DMS53 treated with DMSO at 0.1 percent for 48 hours (cell line): ENCODE results near the gene TOP2A.

ENCODE experiments used
- DNase-seq: peaks from one replicate; lab custom pipeline; 2025; ENCODE audit not compliant: unreplicated experiment; lab: John Stamatoyannopoulos, UW

TOP2A gene

DNA sequence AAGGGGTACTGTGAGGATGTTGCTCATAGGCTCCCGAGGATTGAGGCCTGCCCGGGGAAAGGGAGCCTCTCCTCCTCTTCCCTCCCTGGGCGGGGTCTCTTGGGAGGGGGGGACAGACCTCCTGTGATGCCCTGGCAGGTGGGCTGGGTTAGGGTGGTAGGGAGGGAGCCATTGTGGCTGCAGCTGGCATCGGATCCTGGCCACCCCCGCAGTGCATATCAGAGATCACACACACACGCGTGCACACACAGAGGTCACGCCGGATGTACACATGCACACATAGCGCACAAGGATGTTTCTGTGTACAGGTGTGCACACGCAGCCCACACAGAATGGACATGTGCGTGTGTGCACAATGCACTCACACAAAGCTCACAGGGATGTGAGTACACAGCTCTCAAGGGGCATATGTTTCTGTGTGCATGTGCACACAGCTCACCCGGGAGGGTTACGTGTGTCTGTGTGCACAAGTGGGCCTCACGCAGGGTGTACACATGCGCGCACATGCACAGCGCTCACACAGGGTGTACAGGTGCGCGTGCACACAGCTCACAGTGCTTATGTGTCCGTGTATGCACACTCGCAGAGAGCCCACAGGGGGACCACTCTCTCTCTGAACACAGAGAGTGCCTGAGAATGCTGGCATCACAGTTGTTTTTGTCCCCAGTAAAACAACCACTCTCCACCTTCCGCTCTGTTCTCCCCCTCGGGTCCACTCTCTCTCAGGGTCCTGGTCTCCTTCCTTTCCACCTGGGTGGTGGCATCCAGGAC lies 55.6 kb downstream of the TOP2A start:
- no peak for DNase-seq

DNA sequence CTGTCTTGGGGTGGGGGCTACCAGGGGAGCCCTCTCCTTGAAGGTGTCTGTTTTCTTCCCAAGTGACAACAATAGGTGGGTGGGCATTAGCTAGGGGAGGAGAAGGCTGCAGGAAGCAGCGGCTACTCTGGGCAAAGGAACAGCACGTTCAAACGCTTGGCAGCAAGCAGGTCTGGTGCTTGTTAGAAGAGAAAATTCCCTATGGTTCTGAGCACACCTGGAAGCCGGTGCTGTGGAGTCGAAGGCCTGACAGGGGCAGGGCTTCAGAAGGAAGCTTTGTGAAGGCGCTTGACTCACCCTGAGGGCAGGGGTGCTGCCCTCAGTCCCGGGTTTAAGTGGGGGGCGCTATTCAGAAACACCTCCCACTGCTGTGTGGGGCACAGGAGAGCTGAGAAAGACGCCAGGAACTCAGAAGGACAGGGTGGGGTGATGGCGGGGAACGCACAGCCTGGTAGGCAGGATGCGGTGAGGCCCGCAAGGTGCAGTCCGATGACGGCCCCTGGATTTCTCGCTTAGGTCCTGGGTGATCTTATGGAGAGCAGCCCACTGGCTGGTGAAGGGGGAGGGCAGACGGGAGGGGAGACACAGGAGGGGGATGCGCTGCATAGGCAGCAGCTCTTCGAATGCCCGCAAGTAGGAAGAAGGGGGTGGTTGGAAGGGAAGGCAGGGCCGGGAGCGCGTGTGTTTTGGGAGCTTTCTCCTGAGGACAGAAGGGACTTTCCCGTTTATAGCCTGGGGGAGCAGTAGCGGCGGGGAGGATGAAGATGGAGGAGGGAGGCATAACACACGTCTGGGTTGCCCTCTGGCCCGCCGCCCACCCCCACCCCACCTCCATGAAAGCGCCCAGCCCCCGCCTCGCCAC lies 56.4 kb downstream of the TOP2A start:
- no peak for DNase-seq

DNA sequence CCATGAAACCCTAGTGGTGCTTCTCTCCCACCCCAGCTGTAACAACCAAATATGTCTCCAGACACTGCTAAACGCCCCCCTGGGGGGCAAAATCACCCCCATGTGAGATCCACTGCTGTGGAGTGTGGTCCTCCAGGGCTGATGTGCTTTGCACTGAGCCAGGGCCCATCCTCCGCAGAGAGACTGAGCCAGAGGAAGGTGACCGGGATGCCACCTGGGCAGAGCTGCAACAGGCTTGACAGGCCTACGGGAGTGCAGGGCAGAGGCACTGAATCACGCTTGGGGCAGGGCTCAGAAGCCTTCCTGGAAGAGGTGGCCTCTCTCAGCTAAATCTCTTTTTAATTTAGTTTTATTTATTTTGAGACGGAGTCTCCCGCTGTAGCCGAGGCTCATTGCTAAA lies 57.6 kb downstream of the TOP2A start:
- no peak for DNase-seq

DNA sequence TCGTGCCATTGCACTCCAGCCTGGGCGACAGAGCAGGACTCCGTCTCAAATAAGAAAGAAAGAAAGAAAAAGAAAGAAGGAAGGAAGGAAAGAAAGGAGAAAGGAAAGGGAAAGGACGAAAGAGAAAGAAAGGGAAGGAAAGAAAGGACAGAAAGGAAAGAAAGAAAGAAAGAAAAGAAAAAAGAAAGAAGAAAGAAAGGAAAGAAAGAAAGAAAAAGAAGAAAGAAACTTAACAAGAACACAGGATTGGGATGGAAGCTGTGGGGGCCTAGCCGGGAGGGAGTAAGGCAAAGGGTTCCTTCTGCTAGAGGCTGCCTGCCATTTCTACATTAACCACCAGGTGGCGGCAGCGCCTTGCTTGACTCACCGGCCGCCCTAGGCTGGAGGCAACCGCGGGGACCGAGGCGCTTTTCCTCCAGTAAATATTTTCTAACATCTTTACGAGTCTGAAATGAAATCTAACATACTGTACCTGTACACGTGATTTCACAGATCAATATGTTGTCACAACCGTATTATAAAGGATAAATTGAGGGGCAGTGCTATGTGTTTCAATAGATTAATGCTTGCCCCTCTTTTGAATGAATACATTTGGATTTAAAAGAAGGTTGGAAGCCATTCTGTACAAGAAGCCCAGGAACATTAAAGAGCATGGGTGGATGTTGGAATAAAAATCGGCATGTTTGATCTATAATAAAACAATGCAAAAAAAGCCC lies 59.2 kb downstream of the TOP2A start:
- peak; percentile 48 for DNase-seq

DNA sequence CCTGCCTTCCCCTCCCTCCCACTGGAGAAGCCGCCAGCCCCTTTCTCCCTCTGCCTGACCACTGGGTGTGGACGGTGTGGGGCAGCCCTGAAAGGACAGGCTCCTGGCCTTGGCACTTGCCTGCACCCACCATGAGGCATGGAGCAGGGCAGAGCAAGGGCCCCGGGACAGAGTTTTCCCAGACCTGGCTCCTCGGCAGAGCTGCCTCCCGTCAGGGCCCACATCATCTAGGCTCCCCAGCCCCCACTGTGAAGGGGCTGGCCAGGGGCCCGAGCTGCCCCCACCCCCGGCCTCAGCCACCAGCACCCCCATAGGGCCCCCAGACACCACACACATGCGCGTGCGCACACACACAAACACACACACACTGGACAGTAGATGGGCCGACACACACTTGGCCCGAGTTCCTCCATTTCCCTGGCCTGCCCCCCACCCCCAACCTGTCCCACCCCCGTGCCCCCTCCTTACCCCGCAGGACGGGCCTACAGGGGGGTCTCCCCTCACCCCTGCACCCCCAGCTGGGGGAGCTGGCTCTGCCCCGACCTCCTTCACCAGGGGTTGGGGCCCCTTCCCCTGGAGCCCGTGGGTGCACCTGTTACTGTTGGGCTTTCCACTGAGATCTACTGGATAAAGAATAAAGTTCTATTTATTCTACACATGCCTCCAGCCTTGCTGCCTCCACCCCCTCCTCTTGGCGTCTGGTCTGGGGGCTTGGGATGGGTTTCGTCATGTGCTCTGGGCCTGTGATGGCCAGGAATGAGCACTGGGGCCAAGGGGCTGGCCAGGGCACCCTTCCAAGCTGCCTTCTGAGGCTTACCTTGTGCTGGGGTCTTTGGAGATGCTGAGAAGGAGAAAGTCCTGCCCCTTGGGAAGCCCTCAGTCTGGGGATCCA lies 60.5 kb downstream of the TOP2A start:
- DNase-seq = no peak

DNA sequence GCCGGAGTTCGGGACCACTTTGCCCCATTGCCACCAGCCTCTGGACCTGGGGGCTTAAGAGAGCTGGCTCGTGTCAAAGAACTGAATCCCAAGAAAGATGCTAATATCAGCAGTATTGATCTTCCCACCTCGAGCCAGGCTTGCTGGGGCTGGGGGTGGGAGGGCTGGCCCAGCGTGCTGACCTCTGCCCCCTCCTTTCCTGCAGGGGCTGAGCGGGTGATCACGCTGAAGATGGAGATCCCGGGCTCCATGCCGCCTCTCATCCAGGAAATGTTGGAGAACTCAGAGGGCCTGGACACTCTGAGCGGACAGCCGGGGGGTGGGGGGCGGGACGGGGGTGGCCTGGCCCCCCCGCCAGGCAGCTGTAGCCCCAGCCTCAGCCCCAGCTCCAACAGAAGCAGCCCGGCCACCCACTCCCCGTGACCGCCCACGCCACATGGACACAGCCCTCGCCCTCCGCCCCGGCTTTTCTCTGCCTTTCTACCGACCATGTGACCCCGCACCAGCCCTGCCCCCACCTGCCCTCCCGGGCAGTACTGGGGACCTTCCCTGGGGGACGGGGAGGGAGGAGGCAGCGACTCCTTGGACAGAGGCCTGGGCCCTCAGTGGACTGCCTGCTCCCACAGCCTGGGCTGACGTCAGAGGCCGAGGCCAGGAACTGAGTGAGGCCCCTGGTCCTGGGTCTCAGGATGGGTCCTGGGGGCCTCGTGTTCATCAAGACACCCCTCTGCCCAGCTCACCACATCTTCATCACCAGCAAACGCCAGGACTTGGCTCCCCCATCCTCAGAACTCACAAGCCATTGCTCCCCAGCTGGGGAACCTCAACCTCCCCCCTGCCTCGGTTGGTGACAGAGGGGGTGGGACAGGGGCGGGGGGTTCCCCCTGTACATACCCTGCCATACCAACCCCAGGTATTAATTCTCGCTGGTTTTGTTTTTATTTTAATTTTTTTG lies 61.6 kb downstream of the TOP2A start:
- no peak for DNase-seq

DNA sequence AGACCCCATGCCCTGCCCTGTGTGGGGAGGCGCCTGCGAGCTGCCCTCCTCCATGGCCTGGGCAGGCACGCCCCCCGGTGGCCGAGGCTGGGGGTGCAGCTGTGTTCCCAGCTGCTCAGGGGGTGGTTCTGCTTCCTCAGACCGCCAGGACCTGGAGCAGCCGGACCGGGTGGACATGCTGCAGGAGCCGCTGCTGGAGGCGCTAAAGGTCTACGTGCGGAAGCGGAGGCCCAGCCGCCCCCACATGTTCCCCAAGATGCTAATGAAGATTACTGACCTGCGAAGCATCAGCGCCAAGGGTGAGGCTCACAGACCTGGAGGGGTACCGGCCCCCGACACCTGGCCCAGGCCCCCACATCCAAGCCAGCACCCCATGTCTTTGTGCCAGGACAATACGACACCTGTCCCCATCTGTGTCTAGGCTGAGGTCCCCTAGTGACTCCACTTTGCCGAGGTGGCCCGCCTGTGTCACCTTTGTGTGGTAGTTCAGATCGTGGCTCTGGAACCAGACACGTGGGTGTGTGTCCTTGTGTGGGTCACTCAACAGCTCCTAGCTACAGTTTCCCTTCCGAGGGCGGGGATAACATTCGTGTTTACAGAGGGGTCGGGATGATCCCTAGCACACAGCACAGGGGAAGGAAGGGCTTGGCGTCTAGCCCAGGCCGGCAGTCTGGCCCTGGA lies 62.4 kb downstream of the TOP2A start:
- DNase-seq = peak; percentile 8

DNA sequence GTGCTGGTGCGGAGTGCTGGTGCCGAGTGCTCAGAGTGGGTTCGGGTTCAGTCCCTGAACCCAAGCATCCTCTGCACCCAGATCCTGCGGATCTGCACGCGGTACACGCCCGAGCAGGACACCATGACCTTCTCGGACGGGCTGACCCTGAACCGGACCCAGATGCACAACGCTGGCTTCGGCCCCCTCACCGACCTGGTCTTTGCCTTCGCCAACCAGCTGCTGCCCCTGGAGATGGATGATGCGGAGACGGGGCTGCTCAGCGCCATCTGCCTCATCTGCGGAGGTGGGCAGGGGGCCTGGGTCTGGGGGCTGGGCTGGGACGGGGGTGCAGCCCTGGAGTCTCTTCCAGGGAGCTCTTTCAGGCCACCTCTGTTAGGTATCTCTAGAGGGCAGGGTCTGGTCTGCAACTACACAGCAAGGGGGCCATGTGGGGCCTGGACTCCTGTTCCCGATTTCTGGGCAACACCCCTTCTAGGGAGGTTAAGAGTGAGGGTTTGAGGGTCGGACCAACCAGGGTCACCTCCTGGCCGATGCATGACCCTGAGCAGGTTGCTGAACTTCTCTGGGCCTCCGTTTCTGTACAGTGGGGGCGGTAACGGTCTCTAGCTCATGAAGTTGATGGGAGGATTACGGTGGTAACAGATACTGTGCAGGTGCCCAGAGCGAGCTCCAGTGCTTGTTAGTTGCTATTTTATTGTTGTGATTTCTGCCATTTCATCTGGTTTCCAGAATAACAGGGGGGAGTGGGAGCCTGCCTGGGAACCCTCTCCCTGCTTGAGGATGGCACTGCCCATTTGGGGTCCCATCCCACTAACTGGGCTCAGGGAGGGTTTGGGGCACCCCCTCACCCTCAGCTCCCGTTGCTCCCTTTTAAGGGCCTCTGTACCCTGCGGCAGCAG lies 63.2 kb downstream of the TOP2A start:
- DNase-seq = no peak

DNA sequence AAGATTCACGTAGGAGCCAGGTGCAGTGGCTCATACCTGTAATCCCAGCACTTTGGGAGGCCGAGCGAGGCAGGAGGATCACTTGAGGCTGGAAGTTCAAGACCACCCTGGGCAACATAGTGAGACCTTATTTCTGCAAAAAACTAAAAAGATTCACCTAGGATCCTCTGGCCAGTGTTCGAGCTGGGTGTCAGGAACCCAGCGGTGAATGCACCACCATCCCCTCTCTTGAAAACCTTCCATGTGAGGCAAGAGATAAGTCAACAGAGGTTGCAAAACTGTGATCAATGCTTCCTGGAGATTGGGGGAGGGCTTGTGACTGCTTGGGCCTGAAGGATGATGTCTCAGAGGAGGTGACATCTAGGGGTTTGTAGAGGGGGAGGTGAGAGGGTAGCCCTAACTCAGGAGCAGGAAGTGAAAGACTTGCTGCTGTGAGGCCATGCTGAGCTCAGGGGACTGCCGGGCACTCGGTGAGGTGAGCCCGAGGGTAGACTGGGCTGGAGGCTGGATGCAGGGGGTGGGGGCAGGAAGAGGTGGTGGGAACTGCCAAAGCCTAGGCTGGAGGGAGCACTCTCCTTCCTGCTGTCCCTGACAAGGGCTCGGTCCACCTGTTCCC lies 64.8 kb downstream of the TOP2A start:
- DNase-seq = no peak

DNA sequence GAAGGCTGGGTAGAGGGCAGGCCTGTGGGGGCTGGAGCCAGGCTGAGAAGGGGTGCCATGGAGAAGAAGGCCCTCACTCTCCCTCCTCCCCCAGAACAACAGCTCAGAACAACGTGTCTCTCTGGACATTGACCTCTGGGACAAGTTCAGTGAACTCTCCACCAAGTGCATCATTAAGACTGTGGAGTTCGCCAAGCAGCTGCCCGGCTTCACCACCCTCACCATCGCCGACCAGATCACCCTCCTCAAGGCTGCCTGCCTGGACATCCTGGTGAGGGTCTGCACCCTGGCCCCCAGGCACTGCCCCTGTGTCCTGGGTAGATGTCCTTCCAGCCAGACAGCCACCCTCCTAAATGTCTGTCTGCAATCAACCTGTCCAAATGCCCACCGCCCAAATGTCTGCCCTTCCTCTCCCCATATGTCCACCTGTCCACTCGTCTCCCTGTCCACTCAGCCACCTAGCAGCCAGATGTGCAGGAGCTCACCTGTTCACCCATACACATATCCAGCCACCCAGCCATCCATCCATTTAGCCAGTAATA lies 65.4 kb downstream of the TOP2A start:
- no peak for DNase-seq

DNA sequence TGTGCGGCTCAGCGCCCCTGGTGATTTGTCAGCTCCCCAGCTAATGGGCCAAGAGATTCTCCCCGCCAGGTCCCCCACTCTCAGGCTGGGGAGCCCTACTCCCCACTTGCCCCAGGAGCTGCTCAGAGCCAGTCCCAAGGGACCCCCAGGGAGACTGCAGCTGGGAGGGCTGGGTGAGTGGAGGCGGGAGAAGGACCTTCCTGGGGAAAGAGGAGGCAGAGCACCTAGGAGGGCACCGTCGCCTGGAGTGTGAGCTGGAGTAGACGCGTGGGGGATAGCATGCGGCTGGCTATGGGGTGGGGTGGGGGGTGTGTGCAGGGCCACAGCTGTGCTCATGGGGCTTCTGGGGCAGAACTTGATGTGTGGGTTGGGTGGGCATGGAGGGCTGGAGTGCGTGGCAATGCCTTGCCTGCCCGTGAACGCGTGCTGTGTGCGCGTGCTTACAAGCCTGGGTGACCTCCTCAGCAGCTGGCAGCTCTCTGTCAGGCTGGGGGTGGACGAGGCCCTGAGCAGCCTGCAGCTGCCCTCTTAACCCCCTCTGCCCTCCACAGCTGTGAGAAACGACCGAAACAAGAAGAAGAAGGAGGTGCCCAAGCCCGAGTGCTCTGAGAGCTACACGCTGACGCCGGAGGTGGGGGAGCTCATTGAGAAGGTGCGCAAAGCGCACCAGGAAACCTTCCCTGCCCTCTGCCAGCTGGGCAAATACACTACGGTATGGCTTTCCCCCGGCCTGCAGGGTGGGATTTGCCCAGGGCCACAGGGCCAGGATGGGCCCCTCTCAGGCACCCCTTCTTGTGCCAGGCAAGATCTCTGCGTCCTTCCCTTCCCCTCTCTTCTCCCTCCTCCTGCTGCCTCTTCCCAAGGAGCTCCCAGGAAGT lies 66.1 kb downstream of the TOP2A start:
- no peak for DNase-seq

DNA sequence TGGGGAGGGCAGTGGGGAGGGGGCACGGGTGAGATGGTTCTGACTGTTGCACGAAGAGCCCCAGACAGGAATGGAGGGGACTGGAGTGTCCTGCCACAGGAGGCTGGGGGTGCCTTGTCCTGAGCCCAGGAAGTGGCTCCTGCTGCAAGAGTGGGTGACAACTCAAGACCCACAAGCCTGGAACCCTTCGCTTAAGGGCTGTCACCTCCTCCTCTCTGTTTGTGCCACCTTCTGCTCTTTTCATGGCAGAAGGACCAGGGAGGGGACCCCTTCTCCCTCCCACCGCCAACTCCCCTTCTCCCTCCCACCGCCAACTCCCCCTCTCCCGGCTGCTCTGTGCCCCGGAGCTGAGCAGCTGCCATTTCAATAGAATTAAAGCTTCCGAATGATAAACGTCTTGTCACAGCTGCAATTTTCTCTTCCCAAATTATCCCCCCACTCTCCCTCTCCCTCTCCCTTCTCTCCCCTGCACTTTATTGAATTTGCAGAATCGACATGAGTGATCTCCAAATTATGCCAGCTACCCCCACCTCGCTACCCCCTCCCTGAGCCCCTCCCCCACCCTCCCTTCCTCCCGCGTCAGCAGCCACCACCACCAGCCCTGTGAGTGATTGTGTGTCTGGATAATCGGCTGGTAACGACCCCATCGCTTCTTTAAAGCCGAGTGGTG lies 66.9 kb downstream of the TOP2A start:
- no peak for DNase-seq

DNA sequence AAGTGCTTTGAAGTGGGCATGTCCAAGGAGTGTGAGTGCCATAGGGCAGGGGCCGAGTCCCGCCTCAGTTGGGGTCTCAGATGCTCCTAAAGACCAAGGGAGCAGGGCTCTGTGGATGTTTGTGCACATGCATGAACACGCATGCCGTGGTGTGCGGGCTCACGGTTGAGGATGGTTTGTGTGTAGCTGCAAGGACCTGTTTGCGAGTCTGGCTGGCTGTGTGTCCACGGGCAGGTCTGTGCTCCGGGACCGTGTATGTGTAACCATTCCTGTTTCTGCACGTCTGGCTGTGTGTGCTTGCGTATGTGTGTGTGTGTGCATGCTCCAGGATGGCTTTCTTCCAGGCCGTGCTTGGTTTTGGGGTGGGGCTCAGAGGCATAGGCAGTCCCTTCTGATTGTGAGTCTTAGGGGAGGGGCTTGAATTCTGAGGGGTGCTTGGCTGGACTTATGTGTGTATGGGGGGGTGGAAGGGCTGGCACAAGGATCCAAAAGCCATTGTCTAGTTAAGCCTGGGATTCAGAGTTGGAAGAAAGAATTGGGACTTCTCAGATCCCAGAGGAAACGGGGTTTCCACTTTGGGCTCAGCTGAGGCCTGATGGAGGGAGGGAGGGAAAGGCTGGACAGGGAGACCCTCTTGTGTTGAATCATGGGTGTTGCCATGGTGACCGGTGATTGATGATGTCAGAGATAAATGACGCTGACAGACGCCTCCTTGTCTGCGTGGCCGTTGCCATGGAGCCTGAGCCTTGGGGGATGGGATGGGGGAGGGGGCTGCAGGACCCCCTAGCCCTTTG lies 67.6 kb downstream of the TOP2A start:
- no peak for DNase-seq

DNA sequence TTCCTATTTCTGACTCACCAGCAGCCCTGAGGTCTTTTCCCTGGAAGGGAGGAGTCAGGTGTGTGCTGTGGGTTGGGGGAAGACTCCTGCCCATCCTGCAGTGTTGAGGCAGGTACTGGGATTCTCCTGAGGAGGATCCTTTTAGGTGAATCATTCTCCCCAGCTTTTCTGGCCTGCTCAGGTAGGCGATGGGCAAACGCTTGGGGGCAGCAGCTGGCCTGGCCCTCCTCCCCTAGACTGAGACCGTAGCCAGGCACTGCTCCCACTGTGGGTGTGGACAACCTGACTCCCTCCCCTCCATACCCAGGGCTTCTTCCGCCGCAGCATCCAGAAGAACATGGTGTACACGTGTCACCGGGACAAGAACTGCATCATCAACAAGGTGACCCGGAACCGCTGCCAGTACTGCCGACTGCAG lies 68.2 kb downstream of the TOP2A start:
- no peak for DNase-seq
